ENCODE results near the gene NKTR. TPM values are rescaled to one million over a fixed set of nuclear protein-coding genes. Genes with fewer than 3 reads are reported as not detected.

Gene NKTR
- total RNA-seq, 1 donor from 2014 or later = 70.3 TPM

- FAIRE-seq (no peak), DNase-seq (ENCODE audit: low read depth) (no peak)
- H3K27ac ChIP-seq (ENCODE audit: low read depth, low read length) = peak overlapping the region; percentile 78
- peak overlapping the region; percentile 88 for H3K4me3 Mint-ChIP-seq (ENCODE audit: unreplicated experiment)
- H3K4me1 ChIP-seq (ENCODE audit: insufficient read depth, low read length) = peaks cover 6% of the 10 kb centered on the region
- H4K20me1 ChIP-seq (ENCODE audit: insufficient read depth, low read length) = peaks cover 12% of the 10 kb centered on the region
- no peaks in the 10 kb centered on the region for H3K27me3 ChIP-seq (ENCODE audit: insufficient read depth, low read length)
- H3K36me3 ChIP-seq (ENCODE audit: insufficient read depth, low read length) = peaks cover 3% of the 10 kb centered on the region
- H3K27me3 Mint-ChIP-seq (ENCODE audit: low read depth, unreplicated experiment) = no peaks in the 10 kb centered on the region
- H3K9me3 Mint-ChIP-seq (ENCODE audit: unreplicated experiment) = no peaks in the 10 kb centered on the region
- TF ChIP-seq EZH2 (IDR thresholded peaks at IDR 0.05; ENCODE audit: insufficient read depth, low read length) (no peak), CTCF (IDR thresholded peaks at IDR 0.05; ENCODE audit: insufficient read depth, low read depth, low read length) (no peak)
- no peaks in the 10 kb centered on the region for H3K36me3 Mint-ChIP-seq (ENCODE audit: low read depth, unreplicated experiment)
- peak overlapping the region; percentile 80 for H3K4me3 ChIP-seq (ENCODE audit: insufficient read depth, low read depth, low read length)
- peak overlapping the region; percentile 89 for H3K9ac ChIP-seq (ENCODE audit: low read length)
- no peaks in the 10 kb centered on the region for H3K9me3 ChIP-seq (ENCODE audit: insufficient read depth, low read depth, low read length)
- peak overlapping the region; percentile 95 for H2AFZ ChIP-seq (ENCODE audit: low read depth, low read length)
- H3K79me2 ChIP-seq (ENCODE audit: insufficient read depth, low read length) = peaks cover 42% of the 10 kb centered on the region
- peak overlapping the region; percentile 97 for H3K4me2 ChIP-seq (ENCODE audit: low read length)
- H3K27ac Mint-ChIP-seq (ENCODE audit: unreplicated experiment) = no peak overlapping the region
- H3K4me1 Mint-ChIP-seq (ENCODE audit: low read depth, unreplicated experiment) = peaks cover 4% of the 10 kb centered on the region
Measured at GRCh38 chr3:42582474-42583070, 17.9 kb upstream of the NKTR start.

GRCh38 chr3:42588625-42589024 lies 11.9 kb upstream of the NKTR start:
- FAIRE-seq (no peak), DNase-seq (ENCODE audit: low read depth) (no peak)
- Mint-ChIP-seq H3K27ac (ENCODE audit: unreplicated experiment) (no peak overlapping the region), H3K36me3 (ENCODE audit: low read depth, unreplicated experiment) (no peaks in the 10 kb centered on the region), H3K4me1 (ENCODE audit: low read depth, unreplicated experiment) (peaks cover 2% of the 10 kb centered on the region), H3K4me3 (ENCODE audit: unreplicated experiment) (no peak overlapping the region), H3K9me3 (ENCODE audit: unreplicated experiment) (no peaks in the 10 kb centered on the region), H3K27me3 (ENCODE audit: low read depth, unreplicated experiment) (no peaks in the 10 kb centered on the region)
- H3K4me2 ChIP-seq (ENCODE audit: low read length) = no peak overlapping the region
- H3K9me3 ChIP-seq (ENCODE audit: insufficient read depth, low read depth, low read length) = no peaks in the 10 kb centered on the region
- H3K79me2 ChIP-seq (ENCODE audit: insufficient read depth, low read length) = peaks cover 25% of the 10 kb centered on the region
- H3K27me3 ChIP-seq (ENCODE audit: insufficient read depth, low read length) = no peaks in the 10 kb centered on the region
- H4K20me1 ChIP-seq (ENCODE audit: insufficient read depth, low read length) = no peaks in the 10 kb centered on the region
- no peaks in the 10 kb centered on the region for H3K36me3 ChIP-seq (ENCODE audit: insufficient read depth, low read length)
- no peak overlapping the region for H3K9ac ChIP-seq (ENCODE audit: low read length)
- peaks cover 7% of the 10 kb centered on the region for H3K4me1 ChIP-seq (ENCODE audit: insufficient read depth, low read length)
- no peak overlapping the region for H3K27ac ChIP-seq (ENCODE audit: low read depth, low read length)
- no peak overlapping the region for H2AFZ ChIP-seq (ENCODE audit: low read depth, low read length)
- no peak overlapping the region for H3K4me3 ChIP-seq (ENCODE audit: insufficient read depth, low read depth, low read length)
- TF ChIP-seq CTCF (IDR thresholded peaks at IDR 0.05; ENCODE audit: insufficient read depth, low read depth, low read length) (no peak), EZH2 (IDR thresholded peaks at IDR 0.05; ENCODE audit: insufficient read depth, low read length) (no peak)

- no peak overlapping the region for H3K4me3 ChIP-seq (ENCODE audit: insufficient read depth, low read depth, low read length)
- peaks cover 34% of the 10 kb centered on the region for H3K79me2 ChIP-seq (ENCODE audit: insufficient read depth, low read length)
- no peaks in the 10 kb centered on the region for H3K36me3 Mint-ChIP-seq (ENCODE audit: low read depth, unreplicated experiment)
- no peaks in the 10 kb centered on the region for H3K27me3 Mint-ChIP-seq (ENCODE audit: low read depth, unreplicated experiment)
- H3K27ac ChIP-seq (ENCODE audit: low read depth, low read length) = no peak overlapping the region
- H3K4me3 Mint-ChIP-seq (ENCODE audit: unreplicated experiment) = peak overlapping the region; percentile 95
- no peaks in the 10 kb centered on the region for H4K20me1 ChIP-seq (ENCODE audit: insufficient read depth, low read length)
- H3K4me2 ChIP-seq (ENCODE audit: low read length) = peak overlapping the region; percentile 97
- peaks cover 7% of the 10 kb centered on the region for H3K4me1 ChIP-seq (ENCODE audit: insufficient read depth, low read length)
- FAIRE-seq (no peak), DNase-seq (ENCODE audit: low read depth) (no peak)
- H3K36me3 ChIP-seq (ENCODE audit: insufficient read depth, low read length) = peaks cover 4% of the 10 kb centered on the region
- no peaks in the 10 kb centered on the region for H3K9me3 ChIP-seq (ENCODE audit: insufficient read depth, low read depth, low read length)
- H3K27me3 ChIP-seq (ENCODE audit: insufficient read depth, low read length) = no peaks in the 10 kb centered on the region
- peaks cover 2% of the 10 kb centered on the region for H3K4me1 Mint-ChIP-seq (ENCODE audit: low read depth, unreplicated experiment)
- H2AFZ ChIP-seq (ENCODE audit: low read depth, low read length) = no peak overlapping the region
- H3K9ac ChIP-seq (ENCODE audit: low read length) = no peak overlapping the region
- TF ChIP-seq CTCF (IDR thresholded peaks at IDR 0.05; ENCODE audit: insufficient read depth, low read depth, low read length) (no peak), EZH2 (IDR thresholded peaks at IDR 0.05; ENCODE audit: insufficient read depth, low read length) (no peak)
- H3K27ac Mint-ChIP-seq (ENCODE audit: unreplicated experiment) = no peak overlapping the region
- no peaks in the 10 kb centered on the region for H3K9me3 Mint-ChIP-seq (ENCODE audit: unreplicated experiment)
Measured at GRCh38 chr3:42589382-42590109, 10.9 kb upstream of the NKTR start.
